PC-3 (cell line): ENCODE measurements around the gene KAT2B. TPM values are rescaled to one million over a fixed set of nuclear protein-coding genes. Genes with fewer than 3 reads are reported as not detected.
"Not testable (repeated sequence)": the region's sequence is repeated elsewhere in the genome, so short reads cannot be mapped to it uniquely, and the experiment has no call there.

Source experiments
- ATAC-seq: fragments of 200-7000 bp; cut with Tn5 transposase; 2 replicates; pipeline ENCODE4 v1.9.1; 2020; ENCODE audit warnings: mild to moderate bottlenecking, moderate library complexity
- BruUV-seq: library from RNA; stranded (reverse); fragments of 400-500 nt; replicated peaks from 2 replicates; lab custom pipeline; 2021; lab: Mats Ljungman, UMichigan
- CTCF ChIA-PET: fragments of 300-600 bp; sonication (Branson Sonifier 250); formaldehyde crosslinking; loops from one replicate; lab custom pipeline; 2022; ENCODE audit warnings: antibody characterized with exemption; lab: Charles Lee
- POLR2A ChIA-PET: fragments of 300-600 bp; sonication (Branson Sonifier 250); formaldehyde crosslinking; loops from one replicate; lab custom pipeline; 2022; ENCODE audit warnings: antibody characterized with exemption; ENCODE audit not compliant: unreplicated experiment; lab: Charles Lee
- DNase-seq: peaks from one replicate; pipeline ENCODE4 v3.0.0-alpha.2; 2015
- H2AFZ ChIP-seq: fragments of 300-600 bp; sonication (generic); 2 replicates; pipeline ENCODE4 v1.6.0; 2016; ENCODE audit warnings: antibody characterized with exemption, low read length
- H3F3A ChIP-seq: fragments of 300-600 bp; sonication (generic); one replicate; pipeline ENCODE4 v1.6.0; 2017; ENCODE audit warnings: antibody characterized with exemption, low read length, control low read depth, mild to moderate bottlenecking; ENCODE audit not compliant: unreplicated experiment
- H3K27ac ChIP-seq: fragments of 300-600 bp; sonication (generic); 2 replicates; pipeline ENCODE4 v1.5.1; 2016; ENCODE audit warnings: mild to moderate bottlenecking, low read length
- H3K27me3 ChIP-seq: fragments of 300-600 bp; sonication (generic); 2 replicates; pipeline ENCODE4 v1.6.1; 2016; ENCODE audit warnings: low read length, mixed read lengths
- H3K36me3 ChIP-seq: fragments of 300-600 bp; sonication (generic); 2 replicates; pipeline ENCODE4 v1.6.1; 2016; ENCODE audit warnings: low read depth, mixed run types, low read length, mixed read lengths
- H3K4me1 ChIP-seq: fragments of 300-600 bp; sonication (generic); 2 replicates; pipeline ENCODE4 v1.5.1; 2016; ENCODE audit warnings: low read length; ENCODE audit not compliant: insufficient read depth
- H3K4me2 ChIP-seq: fragments of 300-600 bp; sonication (generic); 2 replicates; pipeline ENCODE4 v1.6.0; 2016; ENCODE audit warnings: low read length
- H3K4me3 ChIP-seq: fragments of 300-600 bp; sonication (generic); 2 replicates; pipeline ENCODE4 v1.5.1; 2016; ENCODE audit warnings: mild to moderate bottlenecking, low read length, mixed read lengths
- H3K79me2 ChIP-seq: fragments of 300-600 bp; sonication (generic); 2 replicates; pipeline ENCODE4 v1.6.1; 2017; ENCODE audit warnings: low read length, mixed read lengths
- H3K9ac ChIP-seq: fragments of 300-600 bp; sonication (generic); 2 replicates; pipeline ENCODE4 v1.6.0; 2016; ENCODE audit warnings: mild to moderate bottlenecking, low read length
- H3K9me2 ChIP-seq: fragments of 300-600 bp; sonication (generic); replicated peaks from 2 replicates; pipeline ENCODE4 v1.6.1; 2016; ENCODE audit warnings: mixed run types, low read length, mixed read lengths
- H3K9me3 ChIP-seq: fragments of 300-600 bp; sonication (generic); 2 replicates; pipeline ENCODE4 v1.6.1; 2016; ENCODE audit warnings: low read length, mixed read lengths
- H4K20me1 ChIP-seq: fragments of 300-600 bp; sonication (generic); 2 replicates; pipeline ENCODE4 v1.6.1; 2016; ENCODE audit warnings: low read length, mixed read lengths
- EZH2 ChIP-seq: fragments of 300-600 bp; sonication (generic); IDR thresholded peaks from one replicate; pipeline ENCODE4 v1.6.1; 2017; ENCODE audit warnings: antibody characterized with exemption, mild to moderate bottlenecking, low read length; ENCODE audit not compliant: unreplicated experiment
- EZH2phosphoT487 ChIP-seq: fragments of 300-600 bp; sonication (generic); IDR thresholded peaks from 2 replicates; pipeline ENCODE4 v1.6.1; 2018; ENCODE audit warnings: mild to moderate bottlenecking, antibody characterized with exemption, low read length, borderline replicate concordance
- intact Hi-C: fragments of 100-400 bp; cut with micrococcal nuclease; formaldehyde crosslinking; loops from 2 replicates; pipeline ENCODE4 v1.9.0; 2023
- total RNA-seq: library from RNA; depleted of rRNA; stranded (reverse); fragments of >200 nt; gene quantifications from 2 replicates; pipeline ENCODE4 v1.2.3, GENCODE V29; 2014
- TF ChIP-seq, protein P1 (sequence below): fragments of 300-600 bp; sonication (generic); conservative IDR thresholded peaks from 2 replicates; pipeline ENCODE4 v1.5.1; 2017; ENCODE audit warnings: antibody characterized with exemption, low read depth, mild to moderate bottlenecking, low read length

Gene KAT2B
- total RNA-seq, 1 experiment from 2014 or later: 11.9 TPM

GRCh38 chr3:20027136-20027535, 13.1 kb upstream of the KAT2B start:
- DNase-seq (peak; percentile 66), ATAC-seq (peak; percentile 87)
- H3K27me3 ChIP-seq: no peaks in the 10 kb centered on the region
- ChIA-PET POLR2A (no interaction called here), CTCF (no interaction called here)
- no peak for TF ChIP-seq EZH2
- TF ChIP-seq, protein P1, sequence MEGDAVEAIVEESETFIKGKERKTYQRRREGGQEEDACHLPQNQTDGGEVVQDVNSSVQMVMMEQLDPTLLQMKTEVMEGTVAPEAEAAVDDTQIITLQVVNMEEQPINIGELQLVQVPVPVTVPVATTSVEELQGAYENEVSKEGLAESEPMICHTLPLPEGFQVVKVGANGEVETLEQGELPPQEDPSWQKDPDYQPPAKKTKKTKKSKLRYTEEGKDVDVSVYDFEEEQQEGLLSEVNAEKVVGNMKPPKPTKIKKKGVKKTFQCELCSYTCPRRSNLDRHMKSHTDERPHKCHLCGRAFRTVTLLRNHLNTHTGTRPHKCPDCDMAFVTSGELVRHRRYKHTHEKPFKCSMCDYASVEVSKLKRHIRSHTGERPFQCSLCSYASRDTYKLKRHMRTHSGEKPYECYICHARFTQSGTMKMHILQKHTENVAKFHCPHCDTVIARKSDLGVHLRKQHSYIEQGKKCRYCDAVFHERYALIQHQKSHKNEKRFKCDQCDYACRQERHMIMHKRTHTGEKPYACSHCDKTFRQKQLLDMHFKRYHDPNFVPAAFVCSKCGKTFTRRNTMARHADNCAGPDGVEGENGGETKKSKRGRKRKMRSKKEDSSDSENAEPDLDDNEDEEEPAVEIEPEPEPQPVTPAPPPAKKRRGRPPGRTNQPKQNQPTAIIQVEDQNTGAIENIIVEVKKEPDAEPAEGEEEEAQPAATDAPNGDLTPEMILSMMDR: no peak
- no peak for TF ChIP-seq EZH2phosphoT487
- no TSS peak for BruUV-seq
- peaks cover 11% of the 10 kb centered on the region for H3K4me1 ChIP-seq
- no peaks in the 10 kb centered on the region for H3K79me2 ChIP-seq
- no peaks in the 10 kb centered on the region for H3K9me2 ChIP-seq
- H3K4me2 ChIP-seq: peak overlapping the region; percentile 39
- H3K36me3 ChIP-seq: no peaks in the 10 kb centered on the region
- no peaks in the 10 kb centered on the region for H4K20me1 ChIP-seq
- no peaks in the 10 kb centered on the region for H3K9me3 ChIP-seq
- H3K27ac ChIP-seq: peak overlapping the region; percentile 50
- peak overlapping the region; percentile 59 for H2AFZ ChIP-seq
- H3K9ac ChIP-seq: no peak overlapping the region
- intact Hi-C loops: loop anchor here (1.0 kb wide), 1 partner anchor 30 kb away; no protein-coding TSS in a partner anchor
- no peaks in the 10 kb centered on the region for H3F3A ChIP-seq
- no peak overlapping the region for H3K4me3 ChIP-seq

GRCh38 chr3:20028905-20029331, 11.3 kb upstream of the KAT2B start:
- no TSS peak for BruUV-seq
- Histone ChIP-seq H3K9ac (no peak overlapping the region), H3K9me3 (no peaks in the 10 kb centered on the region), H4K20me1 (no peaks in the 10 kb centered on the region), H3K27ac (no peak overlapping the region), H3K9me2 (no peaks in the 10 kb centered on the region), H3K4me2 (no peak overlapping the region), H3K4me3 (no peak overlapping the region), H3K79me2 (no peaks in the 10 kb centered on the region), H3K27me3 (no peaks in the 10 kb centered on the region), H3F3A (no peaks in the 10 kb centered on the region), H2AFZ (no peak overlapping the region), H3K4me1 (peaks cover 11% of the 10 kb centered on the region), H3K36me3 (no peaks in the 10 kb centered on the region)
- ATAC-seq: no peak
- TF ChIP-seq EZH2phosphoT487 (no peak), EZH2 (no peak)
- TF ChIP-seq, protein P1: no peak
- DNase-seq: no peak
- ChIA-PET CTCF (no interaction called here), POLR2A (no interaction called here)
- intact Hi-C loops: no loop called here

GRCh38 chr3:20031939-20032338, 8.3 kb upstream of the KAT2B start:
- H4K20me1 ChIP-seq, intact Hi-C loops, H3K9ac ChIP-seq, H3K79me2 ChIP-seq, H3K4me3 ChIP-seq, H3K27me3 ChIP-seq, H3K4me2 ChIP-seq, H3K27ac ChIP-seq, H3K9me2 ChIP-seq, H2AFZ ChIP-seq, ATAC-seq, BruUV-seq, H3F3A ChIP-seq, H3K36me3 ChIP-seq, CTCF ChIA-PET, POLR2A ChIA-PET, H3K9me3 ChIP-seq: not testable (repeated sequence)
- peaks cover 11% of the 10 kb centered on the region for H3K4me1 ChIP-seq
- DNase-seq: peak; percentile 23
